Left ventricle myocardium superior (tissue), 1 donor: ENCODE data around the gene EME1. TPM values are rescaled to one million over a fixed set of nuclear protein-coding genes. Genes with fewer than 3 reads are reported as not detected.

Source experiments
- total RNA-seq: library from RNA; stranded (reverse); fragmentation: NEBNext Ultra II Directional; extraction: Animal tissue kit (Norgen Biotek cat#: 25700); gene quantifications from one replicate; pipeline ENCODE4 v1.2.1, GENCODE V29; 2021
- donor health status: DM: no; HTN: yes; CAD: no; lungs with severe emphysema.

The EME1 gene
- total RNA-seq, 1 donor from 2014 or later: 0.35 TPM

Other genes with a start within 250 kb of the EME1 start
- gene SAMD14, start 243.1 kb upstream of the EME1 start, total RNA-seq: 1.2 TPM
- gene PPP1R9B, start 222.6 kb upstream of the EME1 start, total RNA-seq: 37.6 TPM
- 155 TPM for gene SGCA, start 207.2 kb upstream of the EME1 start, total RNA-seq
- 26.8 TPM for gene COL1A1, start 171.6 kb upstream of the EME1 start, total RNA-seq
- not detected for gene TMEM92, start 98.8 kb upstream of the EME1 start, total RNA-seq
- 18.0 TPM for gene XYLT2, start 27.1 kb upstream of the EME1 start, total RNA-seq
- gene MRPL27, start within 50 bp of the EME1 start, total RNA-seq: 79.3 TPM
- 22.8 TPM for gene LRRC59, start 24.3 kb downstream of the EME1 start, total RNA-seq
- gene ACSF2, start 53.0 kb downstream of the EME1 start, total RNA-seq: 22.5 TPM
- 0.32 TPM for gene CHAD, start 95.7 kb downstream of the EME1 start, total RNA-seq
- 55.9 TPM for gene RSAD1, start 105.6 kb downstream of the EME1 start, total RNA-seq
- 0.55 TPM for gene MYCBPAP, start 135.2 kb downstream of the EME1 start, total RNA-seq
- gene EPN3, start 159.5 kb downstream of the EME1 start, total RNA-seq: 33.4 TPM
- 68.7 TPM for gene SPATA20, start 173.9 kb downstream of the EME1 start, total RNA-seq
- 0.25 TPM for gene CACNA1G, start 187.5 kb downstream of the EME1 start, total RNA-seq